GM06990 (cell line): ENCODE data around the gene ASGR1.

Source experiments
- DNase-seq: peaks from one replicate; pipeline ENCODE4 v3.0.0-alpha.2; 2011; ENCODE audit not compliant: insufficient read length; ENCODE audit errors: extremely low read depth
- H3K27me3 ChIP-seq: replicated peaks from 2 replicates; pipeline ENCODE4 v1.6.0; 2011; ENCODE audit warnings: low read length; ENCODE audit not compliant: control insufficient read depth, insufficient read depth
- H3K36me3 ChIP-seq: 2 replicates; pipeline ENCODE4 v1.5.1; 2011; ENCODE audit warnings: low read length; ENCODE audit not compliant: control insufficient read depth, insufficient read depth
- H3K4me3 ChIP-seq: replicated peaks from 2 replicates; pipeline ENCODE4 v1.5.1; 2011; ENCODE audit warnings: low read depth, mild to moderate bottlenecking, control low read depth, low read length
- CTCF ChIP-seq: IDR thresholded peaks from 2 replicates; pipeline ENCODE4 v1.5.1; 2011; ENCODE audit warnings: low read length, control low read depth, mild to moderate bottlenecking, inconsistent platforms; ENCODE audit not compliant: insufficient read depth, poor library complexity, severe bottlenecking

ASGR1 gene

GRCh38 chr17:7177191-7177953, 1.8 kb downstream of the ASGR1 start:
- no peak for DNase-seq
- TF ChIP-seq CTCF: peak; percentile 93

GRCh38 chr17:7176841-7177190, 2.4 kb downstream of the ASGR1 start:
- DNase-seq: no peak
- H3K27me3 ChIP-seq: 0 out of 2 replicates have a peak, but pooled peaks cover 1% of the 10 kb centered on the region
- H3K4me3 ChIP-seq: no peak overlapping the region
- no peaks in the 10 kb centered on the region for H3K36me3 ChIP-seq
- no peak for TF ChIP-seq CTCF

More at GRCh38 chr17:7177191-7177953, 1.8 kb downstream of the ASGR1 start:
- H3K27me3 ChIP-seq: 0 out of 2 replicates have a peak, but pooled peaks cover 1% of the 10 kb centered on the region
- H3K4me3 ChIP-seq: no peak overlapping the region
- no peaks in the 10 kb centered on the region for H3K36me3 ChIP-seq

GRCh38 chr17:7176107-7176840, 2.9 kb downstream of the ASGR1 start:
- 0 out of 2 replicates have a peak, but pooled peaks cover 1% of the 10 kb centered on the region for H3K27me3 ChIP-seq
- no peak for TF ChIP-seq CTCF
- H3K36me3 ChIP-seq: no peaks in the 10 kb centered on the region
- DNase-seq: no peak
- no peak overlapping the region for H3K4me3 ChIP-seq

- DNase-seq: no peak
- no peak for TF ChIP-seq CTCF
Observed at GRCh38 chr17:7175330-7175733, 3.8 kb downstream of the ASGR1 start.

GRCh38 chr17:7174603-7175326, 4.4 kb downstream of the ASGR1 start:
- H3K36me3 ChIP-seq: no peaks in the 10 kb centered on the region
- no peak overlapping the region for H3K4me3 ChIP-seq
- no peak for TF ChIP-seq CTCF
- 0 out of 2 replicates have a peak, but pooled peaks cover 1% of the 10 kb centered on the region for H3K27me3 ChIP-seq
- no peak for DNase-seq

More at GRCh38 chr17:7175330-7175733, 3.8 kb downstream of the ASGR1 start:
- Histone ChIP-seq H3K27me3 (0 out of 2 replicates have a peak, but pooled peaks cover 1% of the 10 kb centered on the region), H3K36me3 (no peaks in the 10 kb centered on the region), H3K4me3 (no peak overlapping the region)
